Measurements from ENCODE around the gene POLR3A.
"Not testable (repeated sequence)": the region's sequence is repeated elsewhere in the genome, so short reads cannot be mapped to it uniquely, and the experiment has no call there.

POLR3A gene

DNA sequence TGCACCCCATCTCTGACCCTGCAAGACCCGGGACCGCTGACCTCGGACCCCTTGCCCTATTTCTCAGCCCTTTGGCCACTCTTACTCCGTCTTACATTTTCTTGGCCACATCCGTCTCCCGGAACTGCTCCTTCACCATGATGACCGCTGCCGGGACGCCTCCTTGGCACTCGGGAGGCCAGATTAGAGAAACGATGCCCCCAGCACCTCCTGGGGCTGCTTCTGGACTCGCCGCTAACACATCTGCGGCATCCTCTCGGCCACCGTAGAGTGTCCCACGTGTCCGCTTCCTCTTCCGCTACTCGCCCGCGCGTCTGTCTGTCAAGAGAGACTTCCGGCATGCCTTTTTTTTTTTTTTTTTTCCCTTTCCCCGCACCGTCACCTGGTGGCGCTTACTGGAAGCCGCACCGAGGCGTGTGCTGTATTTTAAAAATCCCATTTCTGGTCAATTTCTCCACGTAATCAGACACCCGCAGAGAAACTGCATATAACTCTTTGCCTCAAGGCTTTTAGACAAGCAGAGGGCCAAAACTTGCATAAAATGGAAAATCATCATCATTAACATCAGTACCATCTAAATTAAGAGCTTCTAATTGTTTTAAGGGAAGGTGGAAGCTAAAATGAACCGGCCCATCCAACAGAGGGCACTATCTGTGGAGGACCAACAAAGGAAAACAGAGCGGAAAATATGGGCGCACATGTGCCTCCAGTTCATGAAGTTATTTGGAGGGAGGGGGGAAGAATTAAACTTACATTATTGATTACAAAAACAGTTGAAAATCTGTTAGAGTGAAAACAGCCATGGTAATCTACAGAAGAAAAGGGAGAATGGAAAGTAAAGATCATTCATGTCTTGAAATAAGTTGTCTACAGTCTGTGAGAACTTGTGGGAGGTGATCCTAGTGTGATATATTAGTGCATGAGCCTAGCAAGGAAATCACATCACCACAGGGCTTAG is at the start of gene POLR3A:
POLR3A (minus strand) TSS at position 247 of the 958 bp plus-strand sequence; CDS start at position 139, 108 bp downstream.
- peak; percentile 90 to 93 for DNase-seq

DNA sequence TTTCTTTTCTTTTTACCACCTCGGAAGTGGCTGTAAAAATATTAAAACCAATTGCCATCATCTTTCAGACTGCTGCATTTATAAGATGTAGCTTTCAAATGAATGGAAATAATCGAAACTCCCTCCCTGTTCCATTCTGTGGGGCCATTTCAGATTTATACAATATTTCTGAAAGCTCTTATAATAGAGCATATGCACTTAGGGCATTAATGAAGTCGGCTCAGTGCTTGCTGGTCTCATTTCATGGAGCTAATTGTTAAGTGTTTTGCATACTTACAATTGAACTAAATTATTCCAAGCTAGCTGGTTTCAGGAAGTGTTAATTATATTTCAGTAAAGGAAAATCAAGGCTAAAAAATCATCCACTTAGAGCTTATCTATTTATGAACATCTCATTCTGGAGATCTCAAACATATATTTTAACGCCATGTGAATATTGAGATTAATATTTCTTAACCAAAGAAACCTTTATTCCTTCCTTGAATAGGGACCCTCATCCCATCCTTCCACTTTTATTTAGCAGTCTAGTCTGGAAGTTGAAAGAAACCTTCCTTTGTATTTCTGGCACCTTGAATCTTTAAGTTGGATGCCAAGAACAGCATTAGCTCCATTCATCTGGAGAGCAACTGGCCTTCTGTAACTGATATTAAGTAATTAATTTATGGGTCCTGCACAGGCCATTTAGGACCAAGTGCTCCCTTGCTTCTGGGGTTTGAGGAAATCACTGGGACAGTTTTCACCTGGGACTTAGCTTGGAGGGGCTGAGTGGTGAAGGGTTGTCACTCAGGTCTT is 49.4 kb upstream of the POLR3A start:
- DNase-seq: no peak

DNA sequence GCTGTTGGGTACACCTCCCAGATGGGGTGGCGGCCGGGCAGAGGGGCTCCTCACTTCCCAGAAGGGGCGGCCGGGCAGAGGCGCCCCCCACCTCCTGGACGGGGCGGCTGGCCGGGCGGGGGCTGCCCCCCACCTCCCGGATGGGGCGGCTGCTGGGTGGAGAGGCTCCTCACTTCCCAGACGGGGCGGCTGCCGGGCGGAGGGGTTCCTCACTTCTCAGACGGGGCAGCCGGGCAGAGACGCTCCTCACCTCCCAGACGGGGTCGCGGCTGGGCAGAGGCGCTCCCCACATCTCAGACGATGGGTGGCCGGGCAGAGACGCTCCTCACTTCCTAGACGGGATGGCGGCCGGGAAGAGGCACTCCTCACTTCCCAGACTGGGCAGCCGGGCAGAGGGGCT is 46.5 kb upstream of the POLR3A start:
- not testable (repeated sequence) for DNase-seq

DNA sequence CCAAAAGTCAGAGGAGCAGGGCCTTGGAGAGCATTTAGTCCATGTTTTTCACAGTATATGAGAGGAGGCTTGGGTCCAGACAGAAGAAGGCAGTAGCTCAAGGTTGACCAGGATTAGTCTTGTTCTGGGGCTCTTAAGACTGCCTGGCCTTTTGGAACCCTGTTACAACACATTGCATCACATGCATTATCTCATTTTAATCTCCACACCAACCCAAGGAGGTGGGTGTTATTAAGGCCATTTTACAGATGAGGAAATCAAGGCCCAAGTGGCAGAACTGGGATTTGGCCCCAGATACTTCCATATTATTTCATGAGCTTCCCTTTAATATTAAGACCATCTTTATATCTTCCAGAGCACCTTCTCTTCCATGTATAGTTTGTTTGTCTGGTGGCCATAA is 43.2 kb upstream of the POLR3A start:
- no peak for DNase-seq

DNA sequence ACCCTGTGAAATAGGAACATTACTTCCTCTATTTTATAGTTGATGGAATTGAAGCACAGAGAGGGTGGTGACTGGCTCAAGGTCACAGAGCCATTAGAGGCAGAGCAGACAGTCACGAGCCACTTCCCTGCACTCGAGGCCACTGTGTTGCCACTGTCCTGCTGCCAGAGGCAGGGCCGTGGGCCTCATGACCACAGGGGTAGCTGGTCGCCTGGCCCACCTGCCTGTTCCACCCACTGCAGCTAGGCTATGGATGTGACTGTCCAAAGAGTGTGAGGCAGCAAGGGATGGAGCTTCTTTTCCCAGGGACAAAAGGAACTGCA is 42.5 kb upstream of the POLR3A start:
- DNase-seq: no peak

DNA sequence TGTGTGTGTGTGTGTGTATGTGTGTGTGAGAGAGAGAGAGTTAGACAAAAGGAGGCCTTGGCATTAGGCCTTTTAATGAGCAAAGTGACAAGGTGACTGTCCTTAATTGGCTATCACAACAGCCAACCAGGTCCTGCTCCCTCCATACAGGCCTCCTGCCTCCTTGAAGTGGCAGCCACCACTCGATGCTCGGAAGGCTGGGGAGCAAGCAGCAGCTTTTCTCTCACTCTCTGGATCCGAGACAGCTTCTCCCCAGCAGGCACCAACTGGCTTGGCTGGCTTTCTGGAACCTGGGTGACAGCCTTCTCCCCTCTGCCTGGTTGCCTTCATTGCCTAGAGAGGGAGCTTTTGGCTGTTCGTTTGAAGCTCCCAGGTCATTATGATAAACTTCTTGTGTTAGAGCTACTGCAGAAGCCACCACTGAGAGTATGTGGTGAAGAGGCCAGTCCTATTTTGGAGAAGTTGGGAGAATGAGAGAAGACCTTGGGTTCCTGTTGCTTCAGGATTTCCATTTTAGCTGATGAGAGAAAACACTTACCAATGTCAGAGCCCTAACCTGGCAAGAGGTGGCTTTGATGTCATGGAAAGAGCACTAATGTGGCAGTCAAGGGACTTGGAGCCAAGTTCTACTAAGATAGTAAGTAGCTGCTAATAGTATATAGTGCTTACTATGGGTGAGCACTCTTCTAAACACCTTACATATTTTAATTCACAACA is 42.0 kb upstream of the POLR3A start:
- no peak for DNase-seq

DNA sequence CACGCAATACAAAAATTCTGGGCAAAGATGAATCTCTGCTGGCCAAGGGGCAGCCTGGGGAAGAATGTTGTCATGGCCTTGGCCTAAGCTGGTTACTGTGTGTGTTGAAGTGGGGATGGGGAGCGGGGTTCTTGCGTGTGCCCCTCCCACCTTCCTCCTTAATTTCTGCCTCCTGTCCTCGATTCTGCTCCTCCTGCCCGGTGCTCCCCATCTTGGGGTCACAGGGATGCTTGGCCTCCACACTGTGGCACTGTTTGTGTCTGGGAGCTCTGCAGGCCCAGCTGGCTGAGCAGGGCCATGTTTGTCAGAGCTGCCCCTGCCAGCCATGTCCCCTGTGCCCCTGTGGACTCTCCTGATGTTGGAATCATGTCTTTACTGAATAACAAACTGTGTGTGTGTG is 41.4 kb upstream of the POLR3A start:
- DNase-seq: no peak

DNA sequence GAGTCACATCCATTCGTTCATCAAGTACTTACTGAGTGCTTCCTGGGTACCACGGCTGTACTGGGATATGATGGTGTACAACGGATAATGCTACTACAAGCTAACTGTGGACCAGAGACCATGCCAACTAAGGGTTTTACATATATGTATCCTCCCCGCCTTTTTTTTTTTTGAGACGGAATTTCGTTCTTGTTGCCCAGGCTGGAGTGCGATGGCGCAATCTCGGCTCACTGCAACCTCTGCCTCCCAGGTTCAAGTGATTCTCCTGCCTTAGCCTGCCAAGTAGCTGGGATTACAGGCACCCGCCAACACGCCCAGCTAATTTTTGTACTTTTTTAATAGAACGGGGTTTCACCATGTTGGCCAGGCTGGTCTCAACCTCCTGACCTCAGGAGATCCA is 40.7 kb upstream of the POLR3A start:
- DNase-seq: not testable (repeated sequence)

DNA sequence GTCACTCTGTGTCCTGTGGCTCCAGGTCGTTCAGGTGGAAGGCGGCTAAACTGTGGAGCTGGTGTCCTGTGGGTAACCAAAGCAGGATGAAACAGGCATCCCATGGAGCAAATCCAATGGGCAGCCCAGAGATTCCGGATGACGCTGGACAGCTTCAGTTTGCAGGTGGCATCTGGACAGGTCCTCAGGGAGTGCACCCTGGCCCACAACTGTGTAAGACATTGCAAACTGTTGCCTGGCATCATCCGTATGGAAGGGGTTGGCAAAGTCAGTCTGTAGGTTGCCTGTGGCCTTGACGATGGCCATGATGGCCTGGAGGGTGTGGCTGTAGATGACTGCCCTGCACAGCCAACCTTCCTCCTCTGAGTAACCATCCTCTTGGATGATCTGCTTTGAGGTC is 39.8 kb upstream of the POLR3A start:
- no peak for DNase-seq

DNA sequence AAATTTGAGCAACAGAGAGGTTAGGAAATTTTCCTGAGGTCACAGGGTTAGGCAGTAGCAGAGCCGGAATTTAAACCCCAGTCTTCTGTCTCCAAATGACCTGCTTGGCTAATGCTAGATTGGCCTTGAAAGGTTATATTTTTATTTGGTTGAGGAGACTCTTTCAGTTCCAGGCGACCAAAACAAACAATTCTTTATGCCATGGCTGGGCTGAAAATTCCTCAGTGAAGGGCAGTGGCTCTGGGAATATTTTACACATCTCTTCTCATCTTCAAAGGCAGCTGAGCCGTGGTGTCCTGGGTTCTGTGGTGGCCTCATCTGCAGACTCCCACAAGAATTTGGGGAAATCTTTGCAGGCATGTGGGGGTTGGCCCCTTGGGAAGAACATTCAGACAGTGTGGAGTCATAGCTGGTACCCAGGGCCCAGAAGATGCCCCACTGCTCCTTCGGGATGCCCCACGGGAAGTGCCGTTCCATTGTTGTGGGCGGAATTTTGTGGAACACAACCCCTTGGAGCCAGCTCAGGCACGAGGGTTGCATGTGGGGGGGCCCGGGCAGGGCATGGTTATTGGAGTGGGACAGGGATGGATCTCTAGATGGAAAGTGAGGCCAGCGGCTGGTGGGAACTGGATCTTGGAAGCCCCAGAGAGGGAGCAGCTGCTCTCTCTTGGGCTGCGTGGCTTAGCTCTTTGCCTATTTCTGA is 37.6 kb upstream of the POLR3A start:
- no peak for DNase-seq

DNA sequence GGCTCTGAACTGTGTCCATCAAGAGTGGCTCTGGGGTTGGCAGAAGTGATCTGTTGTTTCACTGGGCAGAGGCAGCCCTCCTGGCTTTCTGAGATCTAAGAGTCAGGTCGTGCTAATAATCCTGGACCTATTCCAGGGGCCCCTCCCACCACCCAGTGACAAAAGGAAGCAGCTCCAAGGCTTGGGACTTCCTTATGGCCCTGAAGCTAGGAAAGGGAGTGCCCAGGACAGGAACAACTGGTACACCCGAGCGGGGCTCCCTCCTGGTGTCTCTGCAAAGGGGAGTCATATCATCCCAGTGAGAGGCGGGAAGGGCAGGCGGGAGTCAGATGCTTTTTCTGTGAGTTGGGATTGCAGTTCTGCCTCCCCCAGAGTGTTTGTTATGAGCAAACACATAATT is 36.7 kb upstream of the POLR3A start:
- DNase-seq: no peak

DNA sequence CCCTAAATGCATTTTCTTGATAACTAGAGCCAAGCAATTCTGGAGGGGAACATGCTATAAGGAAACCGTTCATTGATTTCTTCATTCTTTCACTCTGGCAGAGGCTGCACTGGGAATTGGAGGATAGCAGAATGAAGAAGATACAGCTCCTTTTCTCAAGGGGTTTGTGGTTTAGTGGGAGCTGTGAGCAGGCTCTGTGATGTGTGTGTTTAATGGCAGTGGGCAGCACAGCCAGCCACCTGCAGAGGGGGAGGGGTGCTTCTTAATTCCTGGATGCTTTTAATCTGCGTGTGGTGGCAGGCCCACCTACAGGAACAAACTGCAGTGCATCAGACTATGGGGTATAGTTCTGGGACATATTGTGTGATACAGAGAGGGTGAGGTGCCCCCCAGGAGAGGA is 36.3 kb upstream of the POLR3A start:
- no peak for DNase-seq

DNA sequence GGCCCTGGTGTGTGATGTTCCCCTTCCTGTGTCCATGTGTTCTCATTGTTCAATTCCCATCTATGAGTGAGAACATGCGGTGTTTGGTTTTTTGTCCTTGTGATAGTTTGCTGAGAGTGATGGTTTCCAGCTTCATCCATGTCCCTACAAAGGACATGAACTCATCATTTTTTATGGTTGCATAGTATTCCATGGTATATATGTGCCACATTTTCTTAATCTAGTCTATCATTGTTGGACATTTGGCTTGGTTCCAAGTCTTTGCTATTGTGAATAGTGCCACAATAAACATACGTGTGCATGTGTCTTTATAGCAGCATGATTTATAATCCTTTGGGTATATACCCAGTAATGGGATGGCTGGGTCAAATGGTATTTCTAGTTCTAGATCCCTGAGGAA is 35.6 kb upstream of the POLR3A start:
- not testable (repeated sequence) for DNase-seq

DNA sequence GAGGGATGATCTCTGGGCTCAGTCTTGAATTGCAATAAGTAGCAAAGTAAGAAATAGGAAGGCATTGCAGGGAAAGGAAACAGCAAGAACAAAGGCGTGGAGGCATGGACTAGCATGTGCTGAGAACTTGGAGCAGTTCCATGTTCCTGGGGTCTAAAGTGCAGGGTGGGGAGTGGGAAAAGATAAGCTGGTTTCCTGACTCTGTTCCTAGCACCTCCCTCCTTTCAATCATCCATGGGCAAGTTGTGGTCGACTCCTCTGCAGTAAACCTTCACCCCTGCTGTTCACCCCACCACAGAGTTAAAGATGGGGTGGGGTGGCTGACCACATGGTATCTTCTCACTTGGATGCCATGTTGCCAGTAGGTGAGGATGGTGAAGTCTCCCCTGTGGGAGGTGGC is 33.9 kb upstream of the POLR3A start:
- DNase-seq: no peak

DNA sequence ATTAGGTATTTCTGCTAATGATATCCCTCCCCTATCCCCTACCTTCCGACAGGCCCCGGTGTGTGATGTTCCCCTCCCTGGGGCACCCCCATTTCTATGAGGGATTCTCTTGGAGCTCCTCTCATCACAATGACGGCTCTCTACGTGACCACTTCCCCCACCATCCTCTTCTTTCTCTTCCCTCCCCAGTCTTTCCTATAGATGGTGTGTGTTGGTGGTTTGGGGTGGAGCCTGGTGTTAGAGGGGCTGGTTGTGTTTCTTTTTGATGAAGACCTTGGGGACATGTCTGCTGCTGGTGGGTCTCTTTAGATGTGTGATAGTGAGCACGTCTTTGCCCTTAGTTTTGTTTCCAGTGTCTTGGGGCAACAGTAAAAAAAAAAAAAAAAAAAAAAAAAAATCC is 33.0 kb upstream of the POLR3A start:
- no peak for DNase-seq

DNA sequence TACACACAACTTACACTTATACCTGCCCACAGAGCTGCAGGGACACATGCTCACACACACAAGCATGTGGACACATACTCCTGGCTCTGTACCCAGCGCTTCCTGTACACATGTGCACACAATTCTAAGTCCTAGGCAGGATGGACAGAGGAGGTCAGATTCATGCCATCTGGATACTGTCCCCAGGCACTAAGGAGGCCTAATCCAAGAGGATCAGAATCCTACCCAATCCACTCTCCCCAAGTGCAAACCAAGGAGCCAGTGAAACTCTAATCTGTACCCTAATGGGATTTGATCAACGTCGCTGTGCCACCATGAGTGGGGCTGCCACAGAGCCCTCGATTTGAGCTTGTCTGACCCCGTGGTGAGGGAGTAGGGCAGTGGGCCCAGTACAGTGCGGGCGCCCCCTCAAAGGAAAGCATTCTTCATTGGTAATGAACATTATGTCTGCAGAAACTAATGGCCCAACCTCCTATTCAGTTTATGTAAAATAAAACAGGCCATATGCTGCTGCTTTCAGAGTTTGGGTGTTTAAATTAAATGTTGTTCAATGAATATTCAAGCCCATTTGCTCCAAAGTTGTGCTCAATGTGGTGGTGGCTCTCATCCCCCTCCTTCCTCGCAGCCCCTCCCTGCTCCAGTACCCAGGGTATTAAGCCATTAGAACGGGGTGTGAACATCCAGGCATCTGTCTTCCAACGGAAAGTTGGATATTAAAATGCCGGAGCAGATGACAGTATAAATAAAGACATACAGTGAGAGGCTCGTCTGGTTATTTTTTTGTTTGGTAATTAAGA is 30.8 kb upstream of the POLR3A start:
- DNase-seq: no peak

DNA sequence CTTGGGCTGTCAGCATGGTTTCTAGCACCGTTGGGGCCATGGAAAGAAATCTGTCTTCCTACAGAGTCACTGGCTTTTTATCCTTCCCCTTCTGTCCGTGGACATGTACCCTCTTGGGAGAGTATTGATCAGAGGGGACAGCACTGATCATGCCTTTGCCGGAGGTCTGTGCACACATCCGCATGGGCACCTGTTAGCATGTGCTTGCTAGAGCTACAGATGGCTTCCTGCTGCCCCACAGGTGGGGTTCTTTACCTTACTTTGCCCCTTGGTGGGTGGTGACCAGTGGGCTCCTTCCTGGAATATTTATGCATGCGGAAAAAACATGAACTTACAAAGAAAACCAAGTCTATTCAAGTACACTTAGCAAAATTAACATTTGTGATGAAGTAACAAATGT is 29.2 kb upstream of the POLR3A start:
- no peak for DNase-seq

DNA sequence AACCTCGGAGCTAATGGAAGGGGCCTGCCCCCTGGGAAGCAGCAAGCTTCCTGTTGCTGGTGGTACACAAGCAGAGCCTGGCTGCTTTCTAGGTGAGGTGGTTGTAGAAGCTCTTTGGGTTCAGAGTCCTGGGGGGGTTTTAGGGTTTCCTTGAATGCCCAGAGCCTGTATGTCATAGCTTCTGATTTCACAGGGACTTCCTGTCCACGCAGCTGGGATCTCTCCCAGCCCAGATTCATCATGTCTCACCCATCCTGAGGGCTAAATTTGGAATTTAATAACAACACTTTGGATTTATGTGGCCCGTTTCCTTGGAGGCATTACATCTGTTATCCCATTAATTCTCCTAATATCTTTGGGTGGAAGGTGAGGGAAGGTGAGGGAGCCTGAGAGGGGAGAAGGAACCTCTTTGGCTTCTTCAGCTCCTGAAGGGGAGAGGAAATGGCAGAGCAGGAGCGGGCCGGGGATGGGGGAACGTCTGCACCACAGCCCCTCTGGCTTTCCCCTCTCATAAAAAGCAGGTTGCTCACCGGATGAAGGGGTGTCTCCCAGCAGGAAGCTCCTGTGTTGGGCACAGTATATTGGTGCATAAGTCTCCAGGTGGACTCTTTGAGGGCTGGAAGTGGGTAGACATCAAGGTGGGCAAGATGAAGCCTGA is 24.0 kb upstream of the POLR3A start:
- DNase-seq: no peak

DNA sequence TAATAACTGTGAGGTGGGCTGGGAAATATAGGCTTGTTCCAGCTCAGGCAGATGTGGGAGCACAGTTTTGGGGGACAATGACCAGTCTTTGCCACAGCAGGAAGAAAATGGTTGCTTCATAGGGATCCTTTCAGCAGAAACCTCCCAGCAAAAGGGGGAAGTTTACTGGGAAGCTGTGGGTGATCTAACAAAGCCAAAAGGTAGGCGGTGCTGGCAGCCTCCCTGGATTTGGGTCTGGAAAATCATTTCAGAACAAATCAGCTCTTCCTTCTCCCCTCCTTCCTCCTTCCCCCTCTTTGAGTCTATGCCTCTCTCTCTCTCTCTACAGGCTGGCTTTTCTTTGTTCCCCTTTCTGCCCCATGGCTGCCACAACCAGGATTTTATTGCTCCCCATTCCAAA is 20.5 kb upstream of the POLR3A start:
- DNase-seq: no peak

DNA sequence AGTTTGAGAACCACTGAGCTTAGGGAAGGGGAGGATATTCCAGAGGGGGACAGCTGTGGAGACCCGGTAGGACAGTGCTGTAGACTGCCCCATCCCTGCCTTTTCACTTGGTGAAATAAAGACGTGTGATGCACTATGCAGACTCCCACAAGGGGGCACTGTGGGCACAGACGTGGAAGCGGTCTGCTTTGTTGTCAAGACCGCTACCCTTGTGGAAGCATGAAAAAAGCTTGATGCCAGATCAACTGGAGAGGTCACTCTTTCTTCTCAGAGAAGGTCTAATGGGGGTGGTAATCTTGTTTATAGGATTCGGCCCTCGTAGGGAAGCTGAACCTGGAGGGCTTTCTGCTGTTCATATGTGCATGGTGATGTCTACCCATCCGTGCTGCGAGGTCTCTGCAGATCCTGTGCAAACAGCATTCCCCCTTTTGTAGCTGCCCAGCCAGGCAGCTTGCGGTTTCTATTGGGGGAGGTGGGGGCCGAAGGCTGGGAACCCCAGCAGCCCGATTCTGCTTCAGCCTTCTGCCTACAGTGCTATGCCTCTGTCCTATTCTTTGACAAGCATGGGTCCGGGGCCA is 18.1 kb upstream of the POLR3A start:
- DNase-seq: peak; percentile 89 to 91

DNA sequence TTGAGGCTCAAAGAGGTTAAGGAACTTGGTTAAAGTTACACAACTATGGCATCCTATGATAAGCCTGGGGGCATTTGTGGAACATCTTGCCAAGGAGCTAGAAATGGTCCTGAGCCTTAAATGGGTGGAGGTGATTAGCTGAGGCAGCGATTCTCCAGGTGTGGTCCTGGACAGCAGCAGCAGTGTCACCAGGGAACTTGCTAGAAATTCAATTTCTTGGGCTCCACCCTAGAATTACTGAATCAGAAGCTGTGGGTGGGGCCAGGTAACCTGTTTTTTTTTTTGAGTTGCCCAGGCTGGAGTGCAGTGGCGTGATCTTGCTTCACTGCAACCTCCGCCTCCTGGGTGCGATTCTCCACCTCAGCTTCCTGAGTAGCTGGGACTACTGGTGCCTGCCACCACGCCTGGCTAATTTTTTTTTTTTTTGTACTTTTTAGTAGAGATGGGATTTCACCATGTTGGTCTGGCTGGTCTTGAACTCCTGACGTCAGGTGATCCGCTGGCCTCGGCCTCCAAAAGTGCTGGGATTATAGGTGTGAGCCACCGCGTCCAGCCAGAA is 17.5 kb upstream of the POLR3A start:
- DNase-seq: no peak
